Fibroblast of villous mesenchyme (primary cell): Measurements from ENCODE around the gene DNM3. TPM values are rescaled to one million over a fixed set of nuclear protein-coding genes. Genes with fewer than 3 reads are reported as not detected.
"Not testable (repeated sequence)": the region's sequence is repeated elsewhere in the genome, so short reads cannot be mapped to it uniquely, and the experiment has no call there.

Experiments
- DNase-seq: peaks from one replicate; pipeline ENCODE4 v3.0.0-alpha.2; 2010; ENCODE audit warnings: low read depth
- H3K4me3 ChIP-seq: 2 replicates; pipeline ENCODE4 v1.5.1; 2011; ENCODE audit warnings: low read depth, mild to moderate bottlenecking, low read length
- CTCF ChIP-seq: IDR thresholded peaks from 2 replicates; pipeline ENCODE4 v1.5.1; 2012; ENCODE audit warnings: low read depth, mild to moderate bottlenecking, low read length; ENCODE audit not compliant: insufficient read depth
- total RNA-seq: library from RNA; depleted of rRNA; stranded (reverse); fragments of >200 nt; gene quantifications from 2 replicates; pipeline ENCODE4 v1.2.3, GENCODE V29; 2012

The DNM3 gene
- total RNA-seq, 1 donor = 2.2 TPM

DNA sequence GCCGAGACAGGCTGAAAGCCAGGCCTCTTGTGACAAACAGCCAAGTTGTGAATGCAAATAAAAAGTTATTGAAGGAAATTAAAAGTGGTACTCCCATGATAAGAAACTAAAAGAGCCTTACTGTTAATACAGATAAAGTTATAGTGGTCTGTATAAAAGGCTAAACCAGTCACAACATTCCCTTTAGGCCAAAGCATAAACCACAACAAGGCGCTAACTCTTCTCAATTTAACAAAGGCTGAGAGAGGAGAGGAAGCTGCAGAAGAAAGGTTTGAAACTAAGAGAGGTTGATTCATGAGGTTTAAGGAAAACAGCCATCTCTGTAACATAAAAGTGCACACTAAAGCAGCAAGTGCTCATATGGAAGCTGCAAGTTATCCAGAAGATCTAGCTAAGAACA, 589.9 kb downstream of the DNM3 start:
- DNase-seq = no peak
- no peak for TF ChIP-seq CTCF
- H3K4me3 ChIP-seq = no peak overlapping the region

GRCh38 chr1:172431721-172432192, 590.5 kb downstream of the DNM3 start:
- no peak for TF ChIP-seq CTCF
- DNase-seq = no peak

DNA sequence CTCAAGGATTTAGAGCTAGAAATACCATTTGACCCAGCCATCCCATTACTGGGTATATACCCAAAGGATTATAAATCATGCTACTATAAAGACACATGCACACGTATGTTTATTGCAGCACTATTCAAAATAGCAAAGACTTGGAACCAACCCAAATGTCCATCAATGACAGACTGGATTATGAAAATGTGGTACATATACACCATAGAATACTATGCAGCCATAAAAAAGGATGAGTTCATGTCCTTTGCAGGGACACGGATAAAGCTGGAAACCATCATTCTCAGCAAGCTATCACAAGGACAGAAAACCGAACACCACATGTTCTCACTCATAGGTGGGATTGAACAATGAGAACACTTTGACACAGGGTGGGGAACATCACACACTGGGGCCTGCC, 595.9 kb downstream of the DNM3 start:
- not testable (repeated sequence) for H3K4me3 ChIP-seq, DNase-seq

More at GRCh38 chr1:172431721-172432192, 590.5 kb downstream of the DNM3 start:
- no peak overlapping the region for H3K4me3 ChIP-seq

- DNase-seq = no peak
- no peak overlapping the region for H3K4me3 ChIP-seq
- no peak for TF ChIP-seq CTCF
Observed at GRCh38 chr1:172442404-172442803, 601.1 kb downstream of the DNM3 start.

DNA sequence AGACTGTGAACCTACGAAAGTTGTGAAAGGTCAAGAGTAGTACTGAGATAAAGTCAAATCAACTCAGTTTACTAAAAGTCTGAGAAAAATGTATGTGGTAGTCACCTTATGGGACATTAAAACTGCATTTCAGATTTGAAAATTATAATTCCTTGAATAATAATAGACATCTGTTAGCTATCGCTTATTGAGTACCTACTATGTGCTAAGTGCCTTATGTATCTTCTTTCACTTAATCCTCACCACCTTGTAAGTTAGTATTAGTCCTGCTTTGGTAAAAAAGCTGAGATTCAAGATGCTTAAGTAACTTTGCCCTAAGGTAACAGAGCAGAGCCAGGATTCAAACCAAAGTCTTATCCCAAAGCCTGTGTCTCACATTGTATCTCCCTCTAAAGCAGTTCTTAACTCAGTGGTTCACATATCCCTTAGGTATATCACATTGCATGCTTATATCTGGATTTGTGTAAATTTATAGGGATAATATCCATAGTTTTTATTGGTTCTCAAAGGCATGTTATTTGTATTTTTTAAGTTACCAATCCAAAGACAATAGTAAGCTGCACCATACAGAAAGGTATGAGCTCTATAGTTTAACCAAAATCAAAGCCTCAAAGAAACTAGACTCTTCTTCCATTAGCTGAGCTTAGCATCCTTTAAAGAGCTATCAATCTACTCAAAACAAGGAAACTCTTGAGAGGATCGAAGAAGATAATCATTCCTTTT, 601.7 kb downstream of the DNM3 start:
- TF ChIP-seq CTCF = no peak
- H3K4me3 ChIP-seq = peak overlapping the region; percentile 93
- DNase-seq = no peak

GRCh38 chr1:172443666-172444453, 602.6 kb downstream of the DNM3 start, which contains the start of gene PIGC:
PIGC (minus strand) TSS chr1:172444069; CDS start chr1:172442622, 1,447 bp downstream.
- peak; percentile 85 for DNase-seq
- peak within 1 kb of the TSS; percentile 93 for H3K4me3 ChIP-seq
- peak; percentile 92 for TF ChIP-seq CTCF

- TF ChIP-seq CTCF = no peak
- no peak for DNase-seq
- no peak overlapping the region for H3K4me3 ChIP-seq
Observed at GRCh38 chr1:172446547-172446946, 605.2 kb downstream of the DNM3 start.
